Caki2 (cell line): ENCODE results near the gene WDR20. TPM values are rescaled to one million over a fixed set of nuclear protein-coding genes. Genes with fewer than 3 reads are reported as not detected.
"Not testable (repeated sequence)": the region's sequence is repeated elsewhere in the genome, so short reads cannot be mapped to it uniquely, and the experiment has no call there.

Source experiments
- DNase-seq: peaks from one replicate; pipeline ENCODE4 v3.0.0-alpha.2; 2015; ENCODE audit warnings: low read depth
- in situ Hi-C: cut with HindIII; loops from 2 replicates; pipeline ENCODE4 v1.10.0; 2016; ENCODE audit warnings: low sequenced_read_pairs, low pct_unique_long_range_greater_than_20kb, mixed read lengths
- total RNA-seq: library from RNA; depleted of rRNA; stranded (reverse); fragments of >200 nt; shearing (Covaris generic); gene quantifications from 2 replicates; pipeline ENCODE4 v1.2.3, GENCODE V29; 2014; ENCODE audit warnings: low replicate concordance

The WDR20 gene
- total RNA-seq, 1 experiment from 2014 or later = 17.0 TPM

DNA sequence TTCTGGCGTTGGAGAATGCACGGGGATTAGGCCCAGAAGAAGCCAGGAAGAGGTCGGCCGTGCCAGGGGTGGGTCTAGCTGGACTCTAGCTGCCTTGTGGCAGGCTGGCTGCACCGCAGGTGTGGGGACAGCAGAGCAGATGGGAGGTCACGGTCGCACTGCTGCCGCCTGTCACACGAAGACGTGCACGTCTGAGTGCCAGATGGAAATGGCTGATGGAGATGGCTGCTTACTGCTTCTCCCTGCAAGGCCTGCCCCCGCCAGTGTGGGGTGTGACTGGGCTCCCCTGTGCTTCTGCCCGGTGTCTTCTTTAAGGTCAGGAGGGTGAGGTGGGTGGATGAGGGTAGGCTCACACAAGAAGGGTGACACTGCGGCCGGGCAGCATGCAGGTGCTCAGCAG, 86.2 kb downstream of the WDR20 start:
- in situ Hi-C loops = no loop called here
- no peak for DNase-seq

DNA sequence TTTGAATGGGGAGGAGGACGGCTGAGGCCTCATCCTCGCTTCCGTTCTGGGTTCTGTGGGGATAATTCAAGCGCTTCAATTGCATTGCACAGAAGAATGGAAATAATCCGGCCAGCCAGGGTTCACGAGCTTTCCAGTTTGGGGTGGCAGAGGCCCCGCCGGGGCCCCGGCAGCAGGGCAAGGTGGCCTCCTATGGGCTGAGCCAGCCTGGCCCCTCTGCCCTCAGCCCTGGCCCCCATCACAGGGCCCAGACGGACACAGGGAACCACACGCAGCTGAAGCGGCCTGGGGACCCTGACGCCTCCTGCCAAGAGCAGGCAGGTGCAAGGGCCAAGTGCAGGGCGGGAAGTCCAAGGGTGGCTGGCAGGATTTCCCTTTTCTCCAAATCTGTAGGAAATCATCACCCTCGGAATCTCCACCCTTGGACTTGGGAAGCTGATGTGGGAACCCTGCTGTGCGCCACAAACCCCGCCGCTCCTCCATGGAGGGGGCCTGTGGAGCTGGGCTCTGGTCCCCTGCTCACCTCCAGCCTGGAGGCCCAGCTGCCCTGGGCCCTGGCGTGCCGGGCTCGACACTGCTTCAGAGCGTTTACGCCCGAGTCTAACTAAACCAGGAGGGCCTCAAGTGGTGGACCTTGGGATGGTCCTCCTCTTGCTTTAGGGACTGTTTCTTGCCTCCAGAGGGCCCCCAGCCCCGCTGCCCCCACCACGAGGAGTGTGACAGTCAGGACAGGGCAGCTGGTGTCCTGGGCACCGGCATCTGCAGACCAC, 86.8 kb downstream of the WDR20 start:
- no peak for DNase-seq
- in situ Hi-C loops = no loop called here

DNA sequence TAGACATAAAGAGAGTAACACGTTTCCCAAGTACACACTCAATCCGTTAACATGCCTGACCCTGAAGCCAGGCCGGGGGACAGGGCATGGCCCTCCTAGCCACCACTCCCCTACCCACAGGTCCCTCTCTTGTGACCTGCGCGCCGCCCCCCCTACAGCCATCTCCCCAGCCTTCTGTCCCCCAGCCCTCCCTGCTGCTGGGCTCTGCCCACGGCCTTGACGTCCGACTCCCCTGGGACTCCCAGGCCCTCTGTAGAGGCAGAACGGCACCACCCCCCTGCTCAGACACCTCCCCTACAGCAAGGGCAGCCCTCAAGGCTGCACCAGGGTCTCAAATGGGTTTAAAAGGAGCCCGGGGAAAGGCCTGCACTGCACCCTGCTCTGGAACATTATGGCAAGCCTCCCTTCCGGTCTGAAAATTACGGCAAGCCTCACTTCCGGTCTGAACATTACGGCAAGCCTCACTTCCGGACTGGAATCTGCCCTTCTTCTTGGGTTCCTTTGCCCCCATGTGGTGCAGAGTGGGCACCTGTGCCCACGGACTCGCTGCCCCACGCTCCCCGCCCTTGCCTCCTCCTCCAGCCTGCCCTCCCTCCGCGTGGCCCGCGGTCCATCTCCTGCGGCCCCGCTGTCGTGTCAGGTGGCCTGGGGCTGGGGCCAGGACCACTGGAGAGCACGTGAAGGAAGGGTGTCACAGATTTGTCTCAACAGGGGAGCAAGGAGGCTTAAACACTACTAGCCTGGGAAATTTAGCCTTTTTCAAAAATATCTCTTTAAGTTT, 87.7 kb downstream of the WDR20 start:
- no peak for DNase-seq
- in situ Hi-C loops = no loop called here

DNA sequence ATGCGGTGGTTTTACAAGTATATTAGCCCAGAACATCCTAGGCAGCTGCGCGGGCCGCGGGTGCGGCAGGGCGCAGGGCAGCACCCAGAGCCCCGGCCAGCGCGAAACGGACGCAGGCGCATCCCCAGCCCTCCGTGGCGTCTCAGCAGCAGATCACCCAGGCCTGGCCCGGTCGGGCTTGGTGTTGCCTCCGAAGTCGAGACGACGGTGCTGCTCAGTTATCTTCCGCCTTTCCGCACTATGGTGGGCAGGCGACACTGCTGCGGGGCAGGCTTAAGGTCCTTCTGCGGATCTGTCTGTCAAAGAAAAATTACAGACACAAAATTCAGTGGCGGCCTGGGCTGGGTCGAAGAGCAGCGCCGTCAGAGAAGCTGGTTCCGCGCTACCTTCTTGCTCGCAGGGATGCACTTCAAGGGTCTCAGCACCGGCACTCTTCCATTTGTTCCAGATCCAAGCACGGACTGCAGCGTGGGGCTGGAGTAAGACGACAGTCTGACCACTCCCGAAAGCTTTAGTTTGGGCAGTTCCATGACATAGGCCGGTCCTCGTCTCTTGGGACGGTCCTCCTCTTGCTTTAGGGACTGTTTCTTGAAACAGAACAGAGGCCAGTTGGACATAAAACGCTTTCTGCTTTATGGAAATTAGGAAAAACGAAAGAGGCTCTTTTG, 89.5 kb downstream of the WDR20 start:
- in situ Hi-C loops = no loop called here
- DNase-seq = no peak

DNA sequence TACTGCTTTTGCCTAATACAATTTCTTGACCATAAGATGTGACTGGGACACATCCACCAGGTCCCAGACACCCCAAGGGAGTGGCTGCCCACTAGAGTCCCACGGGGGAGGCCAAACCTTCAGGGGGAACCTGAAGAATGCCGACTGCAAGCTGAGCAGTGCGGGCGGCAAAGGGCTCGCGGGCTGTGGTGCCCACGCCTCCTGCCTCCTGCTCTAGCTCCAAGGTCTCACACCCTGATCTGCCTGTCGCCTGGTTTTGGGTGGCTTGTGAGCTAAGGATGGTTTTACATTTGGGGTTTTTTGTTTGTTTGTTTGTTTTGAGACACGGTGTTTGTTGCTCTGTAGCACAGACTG, 90.0 kb downstream of the WDR20 start:
- in situ Hi-C loops = no loop called here
- no peak for DNase-seq

DNA sequence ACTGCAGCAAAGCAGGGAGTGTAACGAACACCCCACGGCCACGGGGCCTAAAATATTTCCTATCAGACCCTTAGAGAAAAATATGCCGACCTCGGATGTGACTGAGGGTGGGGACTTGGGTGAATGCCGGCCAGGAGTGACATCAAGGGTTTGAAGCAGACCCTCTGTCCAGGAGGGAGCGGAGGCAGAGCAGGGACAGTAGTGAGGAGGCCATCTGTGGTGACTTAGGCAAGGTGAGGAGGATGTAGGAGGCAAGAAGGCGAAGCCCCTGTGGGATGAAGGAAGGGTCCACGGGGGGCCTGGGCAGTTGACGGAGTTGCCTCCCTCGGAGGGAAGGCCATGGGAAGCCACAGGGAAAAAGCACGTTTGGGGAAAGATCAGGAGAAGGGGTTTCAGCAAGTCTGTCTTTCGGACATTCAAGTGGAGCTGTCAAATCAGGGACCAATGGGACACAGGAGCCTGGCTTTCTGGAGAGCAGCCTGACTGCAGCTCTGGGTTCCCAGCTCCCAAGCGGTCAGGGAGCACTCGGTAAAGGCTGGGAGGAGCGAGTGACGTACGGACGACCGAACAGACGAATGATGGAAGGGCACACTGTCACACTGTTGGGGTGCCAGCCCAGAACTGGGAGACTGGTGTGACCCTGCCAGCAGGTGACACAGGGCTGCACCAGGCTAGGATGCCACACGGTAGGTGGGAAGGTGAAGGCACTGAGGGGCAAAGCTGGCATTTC, 90.9 kb downstream of the WDR20 start:
- no peak for DNase-seq
- in situ Hi-C loops = no loop called here

DNA sequence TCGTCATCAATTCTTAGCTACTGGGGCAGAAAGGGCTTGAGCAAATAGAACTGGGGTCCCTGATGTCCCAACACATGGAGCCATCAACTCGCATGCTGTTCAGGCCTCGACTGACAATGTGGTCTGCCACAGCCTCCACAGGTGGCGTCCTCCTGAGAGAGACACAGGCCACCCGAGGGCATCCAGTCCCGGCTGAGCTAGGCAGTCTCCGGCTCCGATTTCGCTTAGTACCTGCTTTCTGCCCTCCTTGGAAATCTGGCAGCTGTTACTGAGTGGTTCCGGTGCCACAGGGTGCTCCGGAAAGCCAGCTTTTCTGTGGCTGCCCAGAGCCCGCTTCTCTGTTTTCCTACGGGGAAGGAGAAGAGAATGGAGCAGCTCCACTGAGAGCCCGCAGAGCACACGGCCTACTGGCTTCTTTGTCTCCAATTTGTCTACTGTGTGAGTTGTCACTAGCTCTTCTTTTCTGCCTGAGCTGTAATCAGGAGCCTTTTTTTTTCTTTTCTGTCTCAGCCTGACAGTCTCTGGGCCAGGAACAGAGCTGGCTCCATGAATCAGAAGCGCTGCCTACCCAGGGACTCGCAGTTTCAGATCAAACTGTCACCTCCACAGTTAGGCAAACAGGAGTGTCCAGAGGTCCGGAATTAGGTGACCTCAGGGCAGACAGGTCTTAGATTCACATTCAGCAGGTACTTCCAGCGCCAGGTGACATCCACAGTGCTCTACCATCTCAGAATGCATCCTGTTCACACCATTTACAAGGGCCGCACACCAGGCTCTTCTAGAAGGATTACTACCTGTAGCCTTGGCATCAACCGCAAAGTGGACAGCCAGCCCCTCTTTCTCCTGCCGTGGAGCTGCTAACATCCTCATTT, 92.0 kb downstream of the WDR20 start:
- DNase-seq = no peak
- in situ Hi-C loops = no loop called here

DNA sequence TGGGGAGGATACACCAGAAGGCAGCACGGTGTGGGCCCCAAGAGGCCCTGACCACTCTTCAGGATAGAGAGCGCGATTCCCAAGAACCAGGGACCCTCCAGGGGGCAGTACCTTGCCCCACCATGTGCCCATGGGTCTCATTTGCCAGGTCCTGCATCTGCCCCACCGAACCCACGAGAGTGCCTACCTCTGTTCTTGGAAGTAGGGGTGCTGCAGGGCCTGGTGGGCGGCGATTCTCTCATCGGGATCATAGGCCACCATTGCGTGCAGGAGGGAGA, 92.6 kb downstream of the WDR20 start:
- in situ Hi-C loops = no loop called here
- no peak for DNase-seq

DNA sequence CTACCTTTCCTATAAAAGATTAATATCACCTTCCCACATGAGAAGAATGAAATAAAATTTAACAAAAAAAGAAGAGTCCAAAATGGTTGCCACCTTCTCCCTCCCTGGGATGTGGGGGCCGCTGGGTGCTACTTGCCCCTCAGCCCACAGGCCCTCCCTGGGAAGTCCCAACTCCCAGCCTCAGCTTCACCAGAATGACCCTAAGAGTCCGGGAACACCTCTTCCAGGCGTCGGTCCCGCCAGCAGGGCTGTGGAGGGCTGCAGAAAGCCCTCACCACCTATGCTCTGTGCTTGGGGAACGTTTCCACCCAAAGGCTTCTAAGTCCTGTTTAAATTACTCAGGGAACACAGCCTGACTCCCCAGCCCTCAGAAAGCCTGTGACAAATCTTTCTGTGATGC, 93.4 kb downstream of the WDR20 start:
- DNase-seq = no peak
- in situ Hi-C loops = no loop called here

DNA sequence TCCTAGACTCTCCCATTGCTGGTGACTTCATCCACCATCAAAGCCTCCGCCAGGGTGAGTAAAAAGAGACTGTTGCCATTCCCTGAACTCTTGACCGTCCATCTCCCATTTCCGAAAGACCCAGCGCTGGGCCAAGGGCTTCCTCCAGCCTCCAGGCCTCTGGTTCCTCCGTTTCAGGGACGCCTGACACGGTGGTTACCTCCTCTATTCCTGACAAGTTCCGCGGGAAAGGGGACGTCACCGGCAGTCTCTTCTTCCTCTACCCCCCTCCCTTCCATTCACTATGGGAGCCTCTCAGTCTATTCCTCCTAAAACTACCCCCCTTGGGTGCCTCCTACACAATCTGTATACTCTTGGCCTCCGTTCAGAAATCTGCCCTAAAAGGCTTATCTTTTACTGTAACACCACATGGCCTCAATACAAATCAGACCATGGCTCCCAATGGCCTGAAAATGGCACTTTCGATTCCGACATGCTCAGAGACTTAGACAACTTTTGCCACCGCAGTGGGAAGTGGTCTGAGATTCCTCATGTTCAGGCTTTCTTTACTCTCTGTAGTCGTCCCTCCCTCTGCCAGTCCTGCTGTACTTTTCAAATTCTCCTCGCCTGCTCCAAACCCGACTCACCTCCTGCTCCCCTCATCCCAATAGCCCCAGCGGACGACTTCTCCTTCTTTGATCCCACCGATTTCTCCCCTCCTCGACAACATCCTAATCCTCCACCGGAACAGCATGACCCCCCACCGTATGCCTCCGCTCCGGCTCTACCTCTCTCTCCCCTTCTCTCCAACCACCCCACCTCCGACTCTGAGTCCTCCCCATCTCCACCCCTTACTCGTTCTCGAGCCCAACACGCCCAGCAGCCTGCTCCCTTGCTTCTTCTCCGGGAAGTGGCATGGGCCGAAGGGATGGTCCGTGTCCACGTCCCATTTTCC, 94.9 kb downstream of the WDR20 start:
- in situ Hi-C loops = no loop called here

DNA sequence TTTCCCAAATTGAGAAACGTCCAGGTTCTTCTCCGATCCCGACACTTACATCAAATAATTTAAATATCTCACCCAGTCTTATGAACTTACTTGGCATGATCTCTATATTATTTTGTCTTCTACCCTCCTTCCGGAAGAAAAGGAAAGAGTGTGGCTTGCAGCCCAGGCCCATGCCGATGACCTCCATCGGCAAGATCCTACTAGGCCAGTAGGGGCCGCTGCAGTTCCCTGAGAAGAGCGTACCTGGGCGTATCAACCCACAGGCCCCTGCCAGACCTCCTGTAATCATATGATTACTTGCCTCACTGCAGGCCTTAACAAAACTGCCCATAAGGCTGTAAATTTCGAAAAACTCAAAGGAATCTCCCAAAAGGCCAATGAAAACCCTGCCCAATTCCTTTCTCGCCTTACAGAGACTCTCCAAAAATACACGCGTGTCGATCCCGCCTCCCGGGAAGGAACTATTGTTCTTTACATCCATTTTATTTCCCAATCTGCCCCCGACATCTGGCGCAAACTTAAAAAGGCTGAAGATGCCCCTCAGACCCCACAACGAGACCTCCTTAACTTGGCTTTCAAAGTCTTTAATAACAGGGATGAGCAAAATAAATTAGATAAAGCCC, 95.7 kb downstream of the WDR20 start:
- peak; percentile 47 for DNase-seq
- in situ Hi-C loops = no loop called here

More for the DNA sequence above, 94.9 kb downstream of the WDR20 start:
- no peak for DNase-seq

DNA sequence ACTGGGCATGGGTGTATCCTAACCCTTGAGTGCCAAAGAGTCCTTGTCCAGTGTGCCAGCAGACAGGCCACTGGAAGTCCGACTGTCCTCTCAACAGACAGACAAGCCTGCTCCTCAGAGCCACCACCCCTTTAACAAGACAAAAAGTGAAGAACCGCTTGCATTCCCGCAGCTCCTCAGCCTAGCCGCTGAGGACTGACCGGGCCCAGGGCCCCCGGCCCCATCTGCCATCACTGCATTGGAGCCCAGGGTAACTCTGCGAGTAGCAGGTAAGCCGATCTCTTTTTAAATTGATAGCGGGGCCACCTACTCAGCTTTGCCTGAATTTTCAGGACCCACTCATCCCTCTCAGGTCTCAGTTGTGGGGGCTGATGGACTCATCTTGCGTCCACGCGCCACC, 96.3 kb downstream of the WDR20 start:
- in situ Hi-C loops = no loop called here

DNA sequence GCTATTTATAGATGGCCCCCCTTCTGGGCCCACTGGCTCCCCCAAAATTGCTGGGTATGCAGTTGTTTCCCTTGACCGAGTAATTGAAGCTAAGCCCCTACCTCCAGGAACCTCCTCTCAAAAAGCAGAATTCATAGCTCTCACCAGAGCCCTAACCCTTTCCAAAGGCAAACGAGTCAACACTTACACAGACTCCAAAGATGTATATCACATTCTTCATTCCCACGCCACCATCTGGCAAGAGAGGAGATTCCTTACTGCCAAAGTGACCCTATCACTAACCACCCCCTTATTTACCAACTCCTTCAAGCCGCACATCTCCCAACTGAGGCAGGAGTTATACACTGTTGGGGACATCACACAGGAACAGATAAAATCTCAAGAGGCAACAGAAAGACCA, 98.4 kb downstream of the WDR20 start:
- DNase-seq = no peak
- in situ Hi-C loops = no loop called here

More for the DNA sequence above, 96.3 kb downstream of the WDR20 start:
- DNase-seq = no peak

DNA sequence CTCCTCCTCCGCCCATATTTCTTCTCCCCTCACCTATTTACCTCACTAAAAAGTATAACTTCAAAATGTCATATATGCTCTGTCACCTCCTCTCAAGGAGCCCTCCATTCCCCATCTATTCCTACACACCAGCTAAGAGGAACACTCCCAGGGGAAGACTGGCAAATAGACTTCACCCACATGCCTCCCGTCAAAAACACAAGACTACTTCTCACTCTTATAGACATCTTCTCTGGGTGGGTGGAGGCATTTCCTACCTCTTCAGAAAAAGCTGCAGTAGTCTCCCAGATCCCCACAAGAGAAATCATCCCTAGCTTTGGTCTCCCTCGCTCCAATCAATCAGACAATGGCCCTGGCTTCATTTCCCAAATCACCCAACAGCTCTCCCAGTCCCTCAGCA, 99.1 kb downstream of the WDR20 start:
- DNase-seq = no peak
- in situ Hi-C loops = no loop called here

DNA sequence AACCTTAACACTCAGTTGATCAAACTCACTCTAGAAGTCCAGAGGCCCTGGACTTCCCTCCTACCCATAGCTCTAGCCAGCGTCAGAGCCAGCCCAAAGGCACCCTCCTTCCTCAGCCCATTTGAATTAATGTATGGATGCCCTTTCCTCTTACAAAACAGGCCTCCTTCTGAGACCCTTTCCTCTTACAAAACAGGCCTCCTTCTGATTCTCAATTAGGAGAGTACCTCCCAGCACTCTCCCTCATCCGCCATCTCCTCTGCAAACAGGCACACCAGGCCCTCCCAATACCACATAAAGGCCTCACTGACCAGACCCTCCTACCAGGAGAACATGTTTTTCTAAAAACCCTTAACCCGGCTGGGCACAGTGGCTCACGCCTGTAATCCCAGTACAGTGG, 99.5 kb downstream of the WDR20 start:
- DNase-seq = no peak
- in situ Hi-C loops = no loop called here

DNA sequence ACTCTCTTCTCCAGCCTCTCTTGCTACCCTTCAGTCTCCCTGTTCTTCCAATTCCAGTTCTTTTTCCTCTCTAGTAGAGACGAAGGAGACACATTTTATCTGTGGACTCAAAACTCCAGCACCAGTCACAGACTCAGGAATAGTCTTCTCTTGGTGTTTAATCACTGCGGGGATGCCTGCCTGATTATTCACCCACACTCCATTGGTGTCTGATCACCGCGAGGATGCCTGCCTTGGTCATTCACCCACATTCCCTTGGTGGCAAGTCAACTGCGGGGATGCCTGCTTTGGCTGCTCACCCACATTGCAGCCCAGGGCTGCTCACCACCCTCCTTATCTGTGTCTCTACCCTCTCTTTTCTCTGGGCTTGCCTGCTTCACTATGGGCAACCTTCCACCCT, 100.8 kb downstream of the WDR20 start:
- DNase-seq, in situ Hi-C loops: not testable (repeated sequence)

DNA sequence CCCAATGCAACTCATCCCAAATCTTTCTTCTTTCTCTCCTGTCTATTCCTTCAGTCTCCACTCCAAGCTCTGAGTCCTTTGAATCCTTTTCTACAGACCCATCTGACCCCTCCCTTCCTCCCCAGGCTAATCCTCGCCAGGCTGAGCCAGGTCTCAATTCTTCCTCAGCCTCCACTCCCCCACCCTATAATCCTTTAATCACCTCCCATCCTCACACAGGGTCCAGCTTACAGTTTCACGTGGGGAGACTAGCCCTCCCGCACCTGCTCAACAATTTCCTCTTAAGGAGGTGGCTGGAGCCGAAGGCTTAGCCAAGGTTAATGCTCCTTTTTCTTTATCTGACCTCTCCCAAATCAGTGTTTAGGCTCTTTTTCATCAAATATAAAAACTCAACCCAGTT, 101.5 kb downstream of the WDR20 start:
- no peak for DNase-seq
- in situ Hi-C loops = no loop called here
